Neural cell (in vitro differentiated cells): ENCODE measurements around the gene C22orf39. TPM values are rescaled to one million over a fixed set of nuclear protein-coding genes. Genes with fewer than 3 reads are reported as not detected.

Source experiments
- H2AFZ ChIP-seq: fragments of 200-600, 300-800 bp; sonication (generic), shearing (Covaris generic); 2 replicates; pipeline ENCODE4 v1.6.0; 2014; ENCODE audit warnings: low read depth, mild to moderate bottlenecking, antibody characterized with exemption, low read length, moderate library complexity
- H3F3A ChIP-seq: fragments of 200-600 bp; shearing (Covaris generic); 2 replicates; pipeline ENCODE4 v1.6.1; 2016; ENCODE audit warnings: mild to moderate bottlenecking, moderate library complexity, mixed read lengths, antibody characterized with exemption, low read length; ENCODE audit not compliant: insufficient read depth, poor library complexity, severe bottlenecking
- H3K27ac ChIP-seq: fragments of 200-600, 300-800 bp; sonication (generic), shearing (Covaris generic); 2 replicates; pipeline ENCODE4 v1.5.1; 2014; ENCODE audit warnings: mild to moderate bottlenecking, low read length, moderate library complexity
- H3K27me3 ChIP-seq: fragments of 300-800, 200-600 bp; sonication (generic), shearing (Covaris generic); 2 replicates; pipeline ENCODE4 v1.6.0; 2014; ENCODE audit warnings: mild to moderate bottlenecking, low read depth, low read length, moderate library complexity; ENCODE audit not compliant: insufficient read depth
- H3K36me3 ChIP-seq: fragments of 300-800, 200-600 bp; sonication (generic), shearing (Covaris generic); 2 replicates; pipeline ENCODE4 v1.5.1; 2014; ENCODE audit warnings: mild to moderate bottlenecking, antibody characterized with exemption, low read length, moderate library complexity; ENCODE audit not compliant: insufficient read depth
- H3K4me2 ChIP-seq: fragments of 300-800, 200-600 bp; sonication (generic), shearing (Covaris generic); 2 replicates; pipeline ENCODE4 v1.6.0; 2014; ENCODE audit warnings: mild to moderate bottlenecking, low read length
- H3K4me3 ChIP-seq: fragments of 300-800, 200-600 bp; sonication (generic), shearing (Covaris generic); 2 replicates; pipeline ENCODE4 v1.5.1; 2014; ENCODE audit warnings: mild to moderate bottlenecking, low read length, moderate library complexity
- H3K79me2 ChIP-seq: fragments of 200-600 bp; shearing (Covaris generic); replicated peaks from 2 replicates; pipeline ENCODE4 v1.6.0; 2014; ENCODE audit warnings: mild to moderate bottlenecking, low read length, moderate library complexity; ENCODE audit not compliant: insufficient read depth
- H3K9ac ChIP-seq: fragments of 300-800, 200-600 bp; sonication (generic), shearing (Covaris generic); 2 replicates; pipeline ENCODE4 v1.6.1; 2016; ENCODE audit warnings: mild to moderate bottlenecking, low read length, mixed read lengths
- H3K9me2 ChIP-seq: fragments of 200-600 bp; shearing (Covaris generic); 2 replicates; pipeline ENCODE4 v1.6.1; 2016; ENCODE audit warnings: mild to moderate bottlenecking, low read length, mixed read lengths; ENCODE audit not compliant: insufficient read depth
- H3K9me3 ChIP-seq: fragments of 200-600, 300-800 bp; sonication (generic), shearing (Covaris generic); 2 replicates; pipeline ENCODE4 v1.6.1; 2016; ENCODE audit warnings: mild to moderate bottlenecking, mixed run types, low read length, moderate library complexity, mixed read lengths
- H4K20me1 ChIP-seq: fragments of 200-600 bp; shearing (Covaris generic); 2 replicates; pipeline ENCODE4 v1.6.1; 2016; ENCODE audit warnings: mild to moderate bottlenecking, mixed run types; ENCODE audit not compliant: insufficient read depth
- CTCF ChIP-seq: fragments of 450-650 bp; IDR thresholded peaks from 2 replicates; pipeline ENCODE4 v1.5.1; 2014; ENCODE audit warnings: antibody characterized with exemption, mild to moderate bottlenecking, moderate library complexity; ENCODE audit not compliant: poor library complexity, severe bottlenecking
- EP300 ChIP-seq: fragments of 450-650 bp; conservative IDR thresholded peaks from 2 replicates; pipeline ENCODE4 v1.6.1; 2014; ENCODE audit warnings: antibody characterized with exemption, mild to moderate bottlenecking, moderate library complexity; ENCODE audit not compliant: poor library complexity, severe bottlenecking
- EZH2 ChIP-seq: fragments of 200-600, 300-800 bp; shearing (Covaris generic), sonication (generic); IDR thresholded peaks from 2 replicates; pipeline ENCODE4 v1.6.1; 2014; ENCODE audit warnings: antibody characterized with exemption, low read length, borderline replicate concordance, mild to moderate bottlenecking; ENCODE audit not compliant: insufficient read depth, poor library complexity, severe bottlenecking
- MXI1 ChIP-seq: fragments of 450-650 bp; conservative IDR thresholded peaks from 2 replicates; pipeline ENCODE4 v1.6.1; 2014; ENCODE audit warnings: antibody characterized with exemption, mild to moderate bottlenecking; ENCODE audit not compliant: poor library complexity, severe bottlenecking
- POLR2AphosphoS5 ChIP-seq: IDR thresholded peaks from 2 replicates; pipeline ENCODE4 v1.6.1; 2012
- RAD21 ChIP-seq: fragments of 450-650 bp; conservative IDR thresholded peaks from 2 replicates; pipeline ENCODE4 v1.6.1; 2014; ENCODE audit warnings: antibody characterized with exemption, mild to moderate bottlenecking, moderate library complexity
- SMC3 ChIP-seq: fragments of 450-650 bp; conservative IDR thresholded peaks from 2 replicates; pipeline ENCODE4 v1.6.1; 2014; ENCODE audit warnings: antibody characterized with exemption, mild to moderate bottlenecking, moderate library complexity; ENCODE audit not compliant: poor library complexity
- TAF1 ChIP-seq: IDR thresholded peaks from 2 replicates; pipeline ENCODE4 v1.6.1; 2012; ENCODE audit warnings: low read depth
- polyA plus RNA-seq: library from polyadenylated mRNA; depleted of rRNA; stranded (reverse); fragments of >200 nt; gene quantifications from 2 replicates; pipeline ENCODE4 v1.2.3, GENCODE V29; 2014
- TF ChIP-seq, protein P1 (sequence below): IDR thresholded peaks from 2 replicates; pipeline ENCODE4 v1.6.1; 2012; ENCODE audit warnings: borderline replicate concordance

Gene C22orf39
- polyA plus RNA-seq, 1 donor from 2014 or later, result 94.9 TPM

- Histone ChIP-seq H3K9me3 (no peaks in the 10 kb centered on the region), H2AFZ (no peak overlapping the region), H3K4me3 (no peak overlapping the region), H3F3A (no peaks in the 10 kb centered on the region), H3K36me3 (peaks cover 4% of the 10 kb centered on the region), H3K27ac (no peak overlapping the region), H3K9me2 (no peaks in the 10 kb centered on the region), H3K79me2 (no peaks in the 10 kb centered on the region), H4K20me1 (no peaks in the 10 kb centered on the region), H3K4me2 (no peak overlapping the region), H3K9ac (no peak overlapping the region), H3K27me3 (no peaks in the 10 kb centered on the region)
- TF ChIP-seq CTCF (no peak), RAD21 (no peak), EP300 (no peak), EZH2 (no peak), TAF1 (no peak), SMC3 (no peak), MXI1 (no peak)
Measured at GRCh38 chr22:19396934-19397733, 50.4 kb downstream of the C22orf39 start.

GRCh38 chr22:19396561-19396933, 51.0 kb downstream of the C22orf39 start:
- no peaks in the 10 kb centered on the region for H3K9me3 ChIP-seq
- no peaks in the 10 kb centered on the region for H3K27me3 ChIP-seq
- TF ChIP-seq POLR2AphosphoS5, result no peak
- no peak for TF ChIP-seq CTCF
- H2AFZ ChIP-seq, result no peak overlapping the region
- no peaks in the 10 kb centered on the region for H3F3A ChIP-seq
- H3K36me3 ChIP-seq, result peaks cover 4% of the 10 kb centered on the region
- no peaks in the 10 kb centered on the region for H3K9me2 ChIP-seq
- H3K4me3 ChIP-seq, result no peak overlapping the region
- H3K9ac ChIP-seq, result no peak overlapping the region
- H3K27ac ChIP-seq, result no peak overlapping the region
- H4K20me1 ChIP-seq, result no peaks in the 10 kb centered on the region
- H3K4me2 ChIP-seq, result no peak overlapping the region
- H3K79me2 ChIP-seq, result no peaks in the 10 kb centered on the region

DNA sequence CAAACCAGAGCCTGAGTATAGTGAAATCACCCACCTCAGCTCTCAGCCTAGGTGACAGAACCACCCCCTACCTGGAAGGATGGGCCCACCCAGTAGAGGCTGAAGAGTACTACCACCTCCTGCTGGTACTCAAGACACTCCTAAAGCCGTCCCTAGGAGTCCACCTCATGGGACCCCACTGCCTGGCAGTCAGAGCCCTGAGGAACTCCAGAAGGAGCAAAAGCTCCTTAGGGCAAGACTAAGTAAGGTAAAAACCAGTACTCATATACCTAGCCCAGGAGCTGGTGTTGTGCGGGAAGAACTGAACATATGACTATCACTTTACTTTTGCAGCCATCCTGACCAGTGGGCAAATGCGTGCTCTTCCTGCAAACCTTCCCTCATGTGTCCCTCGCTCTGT, 52.2 kb downstream of the C22orf39 start:
- Histone ChIP-seq H2AFZ (no peak overlapping the region), H3K27ac (no peak overlapping the region), H3K4me2 (no peak overlapping the region), H3K36me3 (peaks cover 4% of the 10 kb centered on the region), H3K9me2 (no peaks in the 10 kb centered on the region), H3F3A (no peaks in the 10 kb centered on the region), H3K27me3 (no peaks in the 10 kb centered on the region), H3K9me3 (no peaks in the 10 kb centered on the region), H3K4me3 (no peak overlapping the region), H3K9ac (no peak overlapping the region), H4K20me1 (no peaks in the 10 kb centered on the region), H3K79me2 (no peaks in the 10 kb centered on the region)
- no peak for TF ChIP-seq EZH2
- no peak for TF ChIP-seq RAD21
- TF ChIP-seq EP300, result no peak
- TF ChIP-seq MXI1, result no peak
- TF ChIP-seq TAF1, result no peak
- no peak for TF ChIP-seq SMC3
- no peak for TF ChIP-seq CTCF
- TF ChIP-seq, protein P1, sequence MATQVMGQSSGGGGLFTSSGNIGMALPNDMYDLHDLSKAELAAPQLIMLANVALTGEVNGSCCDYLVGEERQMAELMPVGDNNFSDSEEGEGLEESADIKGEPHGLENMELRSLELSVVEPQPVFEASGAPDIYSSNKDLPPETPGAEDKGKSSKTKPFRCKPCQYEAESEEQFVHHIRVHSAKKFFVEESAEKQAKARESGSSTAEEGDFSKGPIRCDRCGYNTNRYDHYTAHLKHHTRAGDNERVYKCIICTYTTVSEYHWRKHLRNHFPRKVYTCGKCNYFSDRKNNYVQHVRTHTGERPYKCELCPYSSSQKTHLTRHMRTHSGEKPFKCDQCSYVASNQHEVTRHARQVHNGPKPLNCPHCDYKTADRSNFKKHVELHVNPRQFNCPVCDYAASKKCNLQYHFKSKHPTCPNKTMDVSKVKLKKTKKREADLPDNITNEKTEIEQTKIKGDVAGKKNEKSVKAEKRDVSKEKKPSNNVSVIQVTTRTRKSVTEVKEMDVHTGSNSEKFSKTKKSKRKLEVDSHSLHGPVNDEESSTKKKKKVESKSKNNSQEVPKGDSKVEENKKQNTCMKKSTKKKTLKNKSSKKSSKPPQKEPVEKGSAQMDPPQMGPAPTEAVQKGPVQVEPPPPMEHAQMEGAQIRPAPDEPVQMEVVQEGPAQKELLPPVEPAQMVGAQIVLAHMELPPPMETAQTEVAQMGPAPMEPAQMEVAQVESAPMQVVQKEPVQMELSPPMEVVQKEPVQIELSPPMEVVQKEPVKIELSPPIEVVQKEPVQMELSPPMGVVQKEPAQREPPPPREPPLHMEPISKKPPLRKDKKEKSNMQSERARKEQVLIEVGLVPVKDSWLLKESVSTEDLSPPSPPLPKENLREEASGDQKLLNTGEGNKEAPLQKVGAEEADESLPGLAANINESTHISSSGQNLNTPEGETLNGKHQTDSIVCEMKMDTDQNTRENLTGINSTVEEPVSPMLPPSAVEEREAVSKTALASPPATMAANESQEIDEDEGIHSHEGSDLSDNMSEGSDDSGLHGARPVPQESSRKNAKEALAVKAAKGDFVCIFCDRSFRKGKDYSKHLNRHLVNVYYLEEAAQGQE, result no peak
- TF ChIP-seq POLR2AphosphoS5, result no peak
